ENCODE results near the gene TRIO. TPM values are rescaled to one million over a fixed set of nuclear protein-coding genes. Genes with fewer than 3 reads are reported as not detected.
A peak's percentile ranks its signal among the peaks of the same experiment; 100 is the strongest.

Gene TRIO
- polyA plus RNA-seq, 1 experiment: 176 TPM

DNA sequence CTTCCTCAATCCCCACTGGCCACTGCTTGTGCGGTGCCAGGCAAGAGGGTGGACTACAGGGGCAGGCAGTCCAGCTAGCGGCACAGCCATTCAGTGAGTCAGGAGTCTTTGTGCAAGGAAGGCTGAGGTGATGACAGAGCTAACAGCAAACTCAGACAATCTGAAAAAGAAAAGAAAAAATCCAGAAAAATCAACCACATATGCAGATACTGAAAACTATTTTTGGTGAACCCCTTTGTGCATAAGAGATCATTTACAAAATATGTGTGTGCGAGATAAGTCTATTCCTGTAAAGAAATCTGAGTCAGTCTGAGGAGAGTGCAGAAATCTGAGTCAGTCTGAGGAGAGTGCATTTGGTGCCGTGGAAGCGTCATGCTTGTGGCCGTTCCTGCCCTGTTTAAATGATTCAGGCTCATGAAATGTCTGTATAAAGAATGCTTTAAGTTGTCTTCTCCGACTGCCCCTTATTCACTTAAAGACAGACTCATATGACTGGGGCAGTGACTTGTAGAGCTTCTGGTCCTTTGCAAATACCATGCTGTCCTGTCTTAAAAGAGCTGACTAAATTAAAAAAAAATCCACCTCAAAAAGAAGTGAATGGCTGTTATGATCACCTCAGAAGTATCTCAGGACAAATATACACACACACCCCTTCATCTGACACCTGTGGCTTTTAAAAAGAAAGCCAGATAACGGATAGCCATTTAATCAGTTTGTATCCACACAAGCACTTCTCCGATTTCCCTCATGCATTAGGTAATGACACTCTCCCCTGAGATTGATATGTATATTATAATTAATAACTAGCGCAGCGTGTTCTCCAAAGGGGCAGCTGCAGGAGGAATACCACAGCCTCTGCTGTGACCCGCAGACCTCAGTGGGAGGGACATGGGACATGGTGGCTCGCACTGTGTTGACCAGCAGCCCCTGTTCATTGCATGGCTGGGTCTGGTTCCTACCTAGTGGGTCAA is 47.3 kb downstream of the TRIO start:
- DNase-seq (ENCODE audit: low read depth): peak; percentile 97
- TF ChIP-seq, protein P1, sequence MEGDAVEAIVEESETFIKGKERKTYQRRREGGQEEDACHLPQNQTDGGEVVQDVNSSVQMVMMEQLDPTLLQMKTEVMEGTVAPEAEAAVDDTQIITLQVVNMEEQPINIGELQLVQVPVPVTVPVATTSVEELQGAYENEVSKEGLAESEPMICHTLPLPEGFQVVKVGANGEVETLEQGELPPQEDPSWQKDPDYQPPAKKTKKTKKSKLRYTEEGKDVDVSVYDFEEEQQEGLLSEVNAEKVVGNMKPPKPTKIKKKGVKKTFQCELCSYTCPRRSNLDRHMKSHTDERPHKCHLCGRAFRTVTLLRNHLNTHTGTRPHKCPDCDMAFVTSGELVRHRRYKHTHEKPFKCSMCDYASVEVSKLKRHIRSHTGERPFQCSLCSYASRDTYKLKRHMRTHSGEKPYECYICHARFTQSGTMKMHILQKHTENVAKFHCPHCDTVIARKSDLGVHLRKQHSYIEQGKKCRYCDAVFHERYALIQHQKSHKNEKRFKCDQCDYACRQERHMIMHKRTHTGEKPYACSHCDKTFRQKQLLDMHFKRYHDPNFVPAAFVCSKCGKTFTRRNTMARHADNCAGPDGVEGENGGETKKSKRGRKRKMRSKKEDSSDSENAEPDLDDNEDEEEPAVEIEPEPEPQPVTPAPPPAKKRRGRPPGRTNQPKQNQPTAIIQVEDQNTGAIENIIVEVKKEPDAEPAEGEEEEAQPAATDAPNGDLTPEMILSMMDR (IDR thresholded peaks at IDR 0.05; ENCODE audit: insufficient read depth, low read depth, low read length): no peak

GRCh38 chr5:14191325-14191724 is 48.2 kb downstream of the TRIO start:
- POLR2A ChIA-PET: no interaction called here
- no peaks in the 10 kb centered on the region for H3K36me3 ChIP-seq (ENCODE audit: control insufficient read depth, insufficient read depth, low read length)
- CTCF ChIA-PET: no interaction called here
- H3K4me3 ChIP-seq (ENCODE audit: low read depth, low read length): no peak overlapping the region
- TF ChIP-seq, protein P1 (IDR thresholded peaks at IDR 0.05; ENCODE audit: insufficient read depth, low read depth, low read length): no peak
- no peaks in the 10 kb centered on the region for H3K27me3 ChIP-seq (ENCODE audit: control insufficient read depth, insufficient read depth, low read length)
- no peak for DNase-seq (ENCODE audit: low read depth)

More for the DNA sequence above, 47.3 kb downstream of the TRIO start:
- ChIA-PET POLR2A (interaction anchor here (0.7 to 1.6 kb wide), 3 partner anchors 34 to 196 kb away, joined by 3 to 6 read pairs (median 4); no protein-coding TSS in a partner anchor), CTCF (interaction anchor here (0.9 to 1.4 kb wide), 2 partner anchors 75 to 81 kb away, joined by 3 read pairs; no protein-coding TSS in a partner anchor)
- Histone ChIP-seq H3K36me3 (ENCODE audit: control insufficient read depth, insufficient read depth, low read length) (no peaks in the 10 kb centered on the region), H3K27me3 (ENCODE audit: control insufficient read depth, insufficient read depth, low read length) (no peaks in the 10 kb centered on the region), H3K4me3 (ENCODE audit: low read depth, low read length) (0 out of 2 replicates have a peak overlapping the region, but pooled peaks have one; percentile 2)

DNA sequence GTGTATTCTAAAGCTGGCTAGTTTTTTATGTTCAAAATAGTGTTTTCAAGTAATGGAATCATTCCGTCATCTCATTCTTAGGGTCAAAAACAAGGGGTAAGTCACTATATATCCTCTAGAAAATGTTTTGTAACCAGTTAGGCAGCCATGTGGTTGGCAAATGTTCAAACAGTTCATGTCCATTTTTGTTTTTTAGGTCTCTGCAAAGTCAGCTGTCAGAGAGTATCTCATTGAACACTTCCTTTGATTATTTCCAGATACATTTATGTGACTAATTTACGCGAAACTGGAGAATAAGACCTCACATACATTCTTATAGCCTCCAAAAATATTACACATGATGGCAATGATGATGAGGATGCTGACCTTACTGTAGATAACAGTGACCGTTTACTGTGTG is 50.4 kb downstream of the TRIO start:
- ChIA-PET CTCF (interaction anchor here (1.2 to 1.3 kb wide), 2 partner anchors 9 to 77 kb away, joined by 3 to 5 read pairs; no protein-coding TSS in a partner anchor), POLR2A (no interaction called here)
- Histone ChIP-seq H3K36me3 (ENCODE audit: control insufficient read depth, insufficient read depth, low read length) (0 out of 2 replicates have a peak, but pooled peaks cover under 1% of the 10 kb centered on the region), H3K27me3 (ENCODE audit: control insufficient read depth, insufficient read depth, low read length) (no peaks in the 10 kb centered on the region), H3K4me3 (ENCODE audit: low read depth, low read length) (no peak overlapping the region)
- TF ChIP-seq, protein P1 (IDR thresholded peaks at IDR 0.05; ENCODE audit: insufficient read depth, low read depth, low read length): no peak
- DNase-seq (ENCODE audit: low read depth): no peak

GRCh38 chr5:14195588-14195987 is 52.4 kb downstream of the TRIO start:
- Histone ChIP-seq H3K36me3 (ENCODE audit: control insufficient read depth, insufficient read depth, low read length) (0 out of 2 replicates have a peak, but pooled peaks cover 2% of the 10 kb centered on the region), H3K27me3 (ENCODE audit: control insufficient read depth, insufficient read depth, low read length) (no peaks in the 10 kb centered on the region), H3K4me3 (ENCODE audit: low read depth, low read length) (no peak overlapping the region)
- TF ChIP-seq, protein P1 (IDR thresholded peaks at IDR 0.05; ENCODE audit: insufficient read depth, low read depth, low read length): no peak
- no peak for DNase-seq (ENCODE audit: low read depth)
- CTCF ChIA-PET: interaction anchor here (1.3 kb wide), 1 partner anchor 140 kb away, joined by 3 read pairs; no protein-coding TSS in a partner anchor
- POLR2A ChIA-PET: no interaction called here

GRCh38 chr5:14197056-14197455 is 53.9 kb downstream of the TRIO start:
- DNase-seq (ENCODE audit: low read depth): no peak
- POLR2A ChIA-PET: no interaction called here

More at GRCh38 chr5:14197056-14197455, 53.9 kb downstream of the TRIO start:
- Histone ChIP-seq H3K4me3 (ENCODE audit: low read depth, low read length) (no peak overlapping the region), H3K36me3 (ENCODE audit: control insufficient read depth, insufficient read depth, low read length) (0 out of 2 replicates have a peak, but pooled peaks cover 2% of the 10 kb centered on the region), H3K27me3 (ENCODE audit: control insufficient read depth, insufficient read depth, low read length) (no peaks in the 10 kb centered on the region)
- TF ChIP-seq, protein P1 (IDR thresholded peaks at IDR 0.05; ENCODE audit: insufficient read depth, low read depth, low read length): no peak
- CTCF ChIA-PET: interaction anchor here (1.4 kb wide), 2 partner anchors 88 to 209 kb away, joined by 3 read pairs; no protein-coding TSS in a partner anchor

Measured in BJ (cell line).